GM20000 (cell line): ENCODE results near the gene DHRSX.

Experiments used
- DNase-seq: peaks from one replicate; pipeline ENCODE4 v3.0.0; 2012; ENCODE audit warnings: low spot score
- TF ChIP-seq, protein P1 (sequence below): IDR thresholded peaks from 2 replicates; pipeline ENCODE4 v1.5.1; 2012; ENCODE audit warnings: mild to moderate bottlenecking, control low read depth; ENCODE audit errors: extremely low read depth, missing control alignments

DHRSX gene

GRCh38 chrX:2187352-2188115 lies 313.2 kb downstream of the DHRSX start:
- DNase-seq = no peak

DNA sequence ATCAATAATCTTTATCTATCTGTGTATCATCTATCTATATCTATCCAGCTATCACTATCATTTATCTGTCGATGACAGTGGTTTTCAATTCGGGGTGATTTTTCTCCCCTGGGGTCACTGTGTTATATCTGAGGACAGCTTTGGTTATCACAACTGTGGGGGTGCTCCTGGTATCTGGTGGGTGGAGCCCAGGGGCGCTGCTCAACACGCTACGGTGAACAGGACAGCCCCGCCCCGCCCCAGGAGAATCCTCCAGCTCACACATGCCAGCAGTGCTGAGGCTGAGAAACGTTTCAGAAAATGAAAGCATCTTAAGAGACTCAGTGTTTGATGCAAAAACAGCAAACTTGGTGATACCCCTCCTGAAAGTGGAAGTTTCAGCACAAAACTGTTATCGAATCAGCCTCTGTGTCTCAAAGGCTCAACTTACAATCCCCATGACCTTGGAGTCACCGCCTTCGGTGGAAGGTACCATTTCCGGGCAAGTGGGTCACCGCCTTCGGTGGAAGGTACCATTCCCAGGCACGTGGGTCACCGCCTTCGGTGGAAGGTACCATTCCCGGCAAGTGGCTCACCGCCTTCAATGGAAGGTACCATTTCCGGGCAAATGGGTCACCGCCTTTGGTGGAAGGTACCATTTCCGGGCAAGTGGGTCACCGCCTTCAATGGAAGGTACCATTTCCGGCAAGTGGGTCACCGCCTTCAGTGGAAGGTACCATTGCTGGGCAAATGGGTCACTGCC lies 315.3 kb downstream of the DHRSX start:
- no peak for DNase-seq
- TF ChIP-seq, protein P1, sequence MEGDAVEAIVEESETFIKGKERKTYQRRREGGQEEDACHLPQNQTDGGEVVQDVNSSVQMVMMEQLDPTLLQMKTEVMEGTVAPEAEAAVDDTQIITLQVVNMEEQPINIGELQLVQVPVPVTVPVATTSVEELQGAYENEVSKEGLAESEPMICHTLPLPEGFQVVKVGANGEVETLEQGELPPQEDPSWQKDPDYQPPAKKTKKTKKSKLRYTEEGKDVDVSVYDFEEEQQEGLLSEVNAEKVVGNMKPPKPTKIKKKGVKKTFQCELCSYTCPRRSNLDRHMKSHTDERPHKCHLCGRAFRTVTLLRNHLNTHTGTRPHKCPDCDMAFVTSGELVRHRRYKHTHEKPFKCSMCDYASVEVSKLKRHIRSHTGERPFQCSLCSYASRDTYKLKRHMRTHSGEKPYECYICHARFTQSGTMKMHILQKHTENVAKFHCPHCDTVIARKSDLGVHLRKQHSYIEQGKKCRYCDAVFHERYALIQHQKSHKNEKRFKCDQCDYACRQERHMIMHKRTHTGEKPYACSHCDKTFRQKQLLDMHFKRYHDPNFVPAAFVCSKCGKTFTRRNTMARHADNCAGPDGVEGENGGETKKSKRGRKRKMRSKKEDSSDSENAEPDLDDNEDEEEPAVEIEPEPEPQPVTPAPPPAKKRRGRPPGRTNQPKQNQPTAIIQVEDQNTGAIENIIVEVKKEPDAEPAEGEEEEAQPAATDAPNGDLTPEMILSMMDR = no peak

More at GRCh38 chrX:2187352-2188115, 313.2 kb downstream of the DHRSX start:
- TF ChIP-seq, protein P1 = no peak

DNA sequence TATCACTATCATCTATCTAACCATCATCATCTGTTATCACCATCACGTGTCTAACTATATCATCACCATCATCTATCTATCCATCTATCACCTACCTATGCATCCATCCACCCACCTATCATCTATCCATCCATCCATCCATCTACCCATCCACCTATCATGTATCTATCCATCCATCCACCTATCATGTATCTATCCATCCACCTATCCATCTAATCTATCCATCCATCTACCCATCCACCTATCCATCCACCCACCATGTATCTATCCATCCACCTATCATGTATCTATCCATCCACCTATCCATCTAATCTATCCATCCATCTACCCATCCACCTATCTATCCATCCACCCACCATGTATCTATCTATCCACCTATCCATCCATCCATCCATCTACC lies 316.7 kb downstream of the DHRSX start:
- DNase-seq = no peak

GRCh38 chrX:2183193-2183725 lies 317.5 kb downstream of the DHRSX start:
- TF ChIP-seq, protein P1 = no peak
- DNase-seq = no peak

More for the DNA sequence above, 316.7 kb downstream of the DHRSX start:
- TF ChIP-seq, protein P1 = no peak

DNA sequence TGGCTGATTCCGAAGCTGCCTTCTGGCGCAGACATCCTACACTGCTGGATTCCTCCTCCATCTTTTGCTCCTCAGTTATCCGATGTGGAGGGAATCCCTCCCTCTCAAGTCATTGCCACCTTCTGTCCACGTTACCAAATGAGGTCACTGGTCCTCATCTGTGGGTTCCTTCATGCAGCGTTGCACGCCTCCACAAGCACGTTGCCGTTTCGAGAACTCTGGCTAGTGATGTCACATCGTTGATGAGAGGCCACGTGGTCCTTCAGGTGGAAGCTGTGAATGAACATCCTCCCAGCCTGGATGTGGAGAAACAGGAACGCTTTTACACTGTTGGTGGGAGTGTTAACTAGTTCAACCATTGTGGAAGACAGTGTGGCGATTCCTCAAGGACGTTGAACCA lies 323.2 kb downstream of the DHRSX start:
- TF ChIP-seq, protein P1 = no peak

DNA sequence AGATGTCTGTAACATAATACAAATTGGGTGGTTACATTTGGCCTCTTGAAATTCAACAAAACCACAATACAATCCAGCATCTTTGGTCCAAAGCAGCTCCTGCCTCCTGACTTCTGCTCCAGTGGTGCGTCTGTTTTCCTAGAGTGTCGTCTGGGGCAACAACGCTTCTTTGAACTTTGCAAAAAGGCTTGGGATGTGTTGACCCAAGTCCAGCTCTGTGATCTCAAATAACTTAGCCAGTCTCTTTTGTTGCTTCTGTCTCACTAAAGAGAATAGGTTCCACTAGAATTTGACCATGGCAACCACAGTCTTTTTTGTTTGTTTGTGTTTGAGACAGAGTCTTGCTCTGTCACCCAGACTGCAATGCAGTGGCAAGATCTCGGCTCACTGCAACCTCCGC lies 324.0 kb downstream of the DHRSX start:
- TF ChIP-seq, protein P1 = no peak
- no peak for DNase-seq

More for the DNA sequence above, 323.2 kb downstream of the DHRSX start:
- no peak for DNase-seq

GRCh38 chrX:2176274-2176673 lies 324.5 kb downstream of the DHRSX start:
- TF ChIP-seq, protein P1 = no peak
- no peak for DNase-seq
